Activated CD4-positive, alpha-beta T cell treated with anti-CD3 and anti-CD28 coated beads for 36 hours (primary cell): Measurements from ENCODE around the gene KCNQ1OT1. TPM values are rescaled to one million over a fixed set of nuclear protein-coding genes. Genes with fewer than 3 reads are reported as not detected.

ENCODE experiments used
- ATAC-seq: fragments of 200-7000 bp; cut with Tn5 transposase; one replicate; pipeline ENCODE4 v1.10.0; 2021; ENCODE audit warnings: mild to moderate bottlenecking, moderate library complexity
- CTCF ChIA-PET: fragments of 350-600 bp; sonication (Branson Sonifier 250); formaldehyde crosslinking; loops from one replicate; lab custom pipeline; 2021; ENCODE audit warnings: antibody characterized with exemption; lab: Charles Lee
- POLR2A ChIA-PET: fragments of 350-600 bp; sonication (Branson Sonifier 250); formaldehyde crosslinking; loops from one replicate; lab custom pipeline; 2021; ENCODE audit warnings: antibody characterized with exemption, inconsistent platforms; lab: Charles Lee
- DNase-seq: peaks from one replicate; pipeline ENCODE4 v3.0.0-alpha.2; 2020
- H3K27ac Mint-ChIP-seq: one replicate; pipeline ENCODE4 v1.8.0; 2021; ENCODE audit warnings: mixed read lengths
- H3K27me3 Mint-ChIP-seq: one replicate; pipeline ENCODE4 v1.8.0; 2021; ENCODE audit warnings: mixed read lengths
- H3K36me3 Mint-ChIP-seq: one replicate; pipeline ENCODE4 v1.8.0; 2021; ENCODE audit warnings: low read depth, mixed read lengths
- H3K4me1 Mint-ChIP-seq: one replicate; pipeline ENCODE4 v1.8.0; 2021; ENCODE audit warnings: mixed read lengths
- H3K4me3 Mint-ChIP-seq: one replicate; pipeline ENCODE4 v1.8.0; 2021; ENCODE audit warnings: mild to moderate bottlenecking, moderate library complexity, mixed read lengths
- H3K9me3 Mint-ChIP-seq: one replicate; pipeline ENCODE4 v1.8.0; 2021; ENCODE audit warnings: low read depth, mixed read lengths
- intact Hi-C, 2 experiments: fragments of 100-400 bp; cut with DNase I in 1 of 2; cut with micrococcal nuclease in 1 of 2; formaldehyde crosslinking; loops; one replicate each; pipeline versions ENCODE4 v1.14.2 to v1.15.1; 2022 to 2024; cut with DNase I, micrococcal nuclease
- total RNA-seq, 2 experiments: library from RNA; stranded (reverse); gene quantifications; one replicate each; pipeline ENCODE4 v1.2.3, GENCODE V29; 2021

The KCNQ1OT1 gene
- total RNA-seq, 2 experiments from 2014 or later, result 0.16 TPM

DNA sequence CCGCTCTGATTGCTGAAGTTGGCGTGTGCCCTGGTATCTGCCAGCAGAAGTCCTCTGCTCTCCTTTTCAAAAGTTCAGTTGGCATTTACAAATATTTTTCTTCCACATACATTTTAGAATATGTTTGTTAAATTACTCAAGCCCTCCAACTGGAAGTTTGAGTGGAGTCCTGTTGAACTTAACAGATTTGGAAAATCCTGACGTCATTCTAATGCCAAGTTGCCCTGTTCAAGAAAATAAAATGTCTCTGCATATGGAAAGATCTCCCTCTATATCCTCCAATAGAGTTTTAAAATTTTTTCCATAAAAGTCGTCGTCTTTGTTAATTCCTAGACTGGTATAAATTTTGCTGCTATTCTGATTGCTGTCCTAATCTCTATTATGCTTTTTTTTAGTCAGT, 3.3 kb downstream of the KCNQ1OT1 start:
- intact Hi-C loops, result no loop called here
- H3K4me1 Mint-ChIP-seq, result peaks cover 8% of the 10 kb centered on the region
- peaks cover 10% of the 10 kb centered on the region for H3K36me3 Mint-ChIP-seq
- H3K4me3 Mint-ChIP-seq, result no peak overlapping the region
- no peaks in the 10 kb centered on the region for H3K9me3 Mint-ChIP-seq
- ChIA-PET CTCF (interaction anchor here (1.4 kb wide), 1 partner anchor 197 kb away, joined by 3 read pairs; no protein-coding TSS in a partner anchor), POLR2A (no interaction called here)
- ATAC-seq (no peak), DNase-seq (no peak)
- H3K27ac Mint-ChIP-seq, result no peak overlapping the region
- H3K27me3 Mint-ChIP-seq, result no peaks in the 10 kb centered on the region

DNA sequence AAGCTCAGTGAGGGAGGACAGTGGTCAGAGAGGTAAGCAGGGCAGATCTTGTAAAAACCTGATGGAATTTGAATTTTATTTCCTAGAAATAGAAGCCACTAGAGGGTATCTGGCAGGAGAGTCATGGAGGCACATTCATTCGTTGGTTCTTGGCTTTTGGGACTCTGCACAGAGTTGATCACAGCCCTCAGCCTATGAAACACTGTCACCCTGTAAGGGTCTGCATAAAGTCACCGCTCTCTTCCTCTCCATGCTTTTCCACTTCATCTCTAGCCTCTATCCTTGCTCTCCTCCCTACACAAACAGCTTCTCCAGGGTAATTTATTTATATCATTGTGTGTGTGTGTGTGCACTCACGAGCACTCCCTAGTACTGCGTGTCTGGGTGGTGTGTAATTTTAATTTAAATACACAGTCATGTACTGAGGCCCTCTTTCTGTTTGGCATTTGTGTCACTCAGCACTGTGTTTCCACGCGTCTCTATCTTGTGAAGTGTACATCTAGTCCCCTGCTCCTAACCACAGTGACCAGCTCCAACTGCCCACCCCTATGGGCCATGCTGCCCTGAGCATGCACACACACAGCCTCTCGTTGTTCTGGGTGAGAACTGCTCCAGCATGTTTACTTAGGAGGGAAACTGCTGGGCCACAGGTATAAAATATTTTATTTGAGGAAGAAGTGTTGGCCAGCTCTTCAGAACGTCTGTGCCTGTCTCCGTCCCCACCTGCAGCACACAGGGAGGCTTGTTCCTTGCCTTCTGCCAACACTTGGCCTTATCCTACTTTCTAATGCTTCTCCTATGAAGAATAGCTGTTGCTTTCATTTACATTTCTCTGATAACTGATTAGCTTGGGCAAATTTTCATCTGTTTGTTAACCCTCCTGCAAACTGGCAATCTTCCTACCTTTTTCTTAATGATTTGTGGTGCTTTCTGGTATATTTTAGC, 4.5 kb downstream of the KCNQ1OT1 start:
- DNase-seq (peak; percentile 0), ATAC-seq (no peak)
- Mint-ChIP-seq H3K27ac (no peak overlapping the region), H3K4me1 (peaks cover 8% of the 10 kb centered on the region), H3K36me3 (peaks cover 10% of the 10 kb centered on the region), H3K27me3 (no peaks in the 10 kb centered on the region), H3K9me3 (no peaks in the 10 kb centered on the region), H3K4me3 (no peak overlapping the region)
- intact Hi-C loops, result no loop called here
- ChIA-PET POLR2A (no interaction called here), CTCF (interaction anchor here (0.5 kb wide), 2 partner anchors 8 to 57 kb away, joined by 3 read pairs; no protein-coding TSS in a partner anchor)

DNA sequence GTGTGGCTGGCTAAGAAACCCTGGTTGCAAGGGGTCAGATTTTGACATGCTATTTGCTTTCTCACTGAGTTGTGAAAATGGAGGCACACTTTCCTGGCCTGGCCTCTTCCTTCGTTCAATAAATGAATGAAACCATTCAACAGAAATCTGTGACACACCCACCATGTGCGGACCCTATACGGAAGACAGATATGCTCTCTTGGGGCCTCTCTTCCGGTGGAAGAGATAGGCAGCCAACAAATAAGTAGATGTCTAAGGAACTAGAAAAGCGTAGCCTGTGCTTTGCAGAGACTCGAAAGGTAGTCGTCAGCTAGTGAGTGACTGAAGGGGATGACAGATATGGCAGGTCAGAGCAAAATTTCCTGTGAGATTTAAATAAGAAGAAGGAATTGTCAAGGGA, 5.3 kb downstream of the KCNQ1OT1 start:
- ATAC-seq (no peak), DNase-seq (peak; percentile 0)
- CTCF ChIA-PET, result interaction anchor here (0.5 kb wide), 2 partner anchors 9 to 58 kb away, joined by 3 read pairs; no protein-coding TSS in a partner anchor
- H3K27me3 Mint-ChIP-seq, result no peaks in the 10 kb centered on the region
- H3K4me3 Mint-ChIP-seq, result no peak overlapping the region
- peaks cover 10% of the 10 kb centered on the region for H3K36me3 Mint-ChIP-seq
- H3K9me3 Mint-ChIP-seq, result no peaks in the 10 kb centered on the region
- H3K27ac Mint-ChIP-seq, result no peak overlapping the region
- peaks cover 8% of the 10 kb centered on the region for H3K4me1 Mint-ChIP-seq
- intact Hi-C loops, result no loop called here
- POLR2A ChIA-PET, result no interaction called here

DNA sequence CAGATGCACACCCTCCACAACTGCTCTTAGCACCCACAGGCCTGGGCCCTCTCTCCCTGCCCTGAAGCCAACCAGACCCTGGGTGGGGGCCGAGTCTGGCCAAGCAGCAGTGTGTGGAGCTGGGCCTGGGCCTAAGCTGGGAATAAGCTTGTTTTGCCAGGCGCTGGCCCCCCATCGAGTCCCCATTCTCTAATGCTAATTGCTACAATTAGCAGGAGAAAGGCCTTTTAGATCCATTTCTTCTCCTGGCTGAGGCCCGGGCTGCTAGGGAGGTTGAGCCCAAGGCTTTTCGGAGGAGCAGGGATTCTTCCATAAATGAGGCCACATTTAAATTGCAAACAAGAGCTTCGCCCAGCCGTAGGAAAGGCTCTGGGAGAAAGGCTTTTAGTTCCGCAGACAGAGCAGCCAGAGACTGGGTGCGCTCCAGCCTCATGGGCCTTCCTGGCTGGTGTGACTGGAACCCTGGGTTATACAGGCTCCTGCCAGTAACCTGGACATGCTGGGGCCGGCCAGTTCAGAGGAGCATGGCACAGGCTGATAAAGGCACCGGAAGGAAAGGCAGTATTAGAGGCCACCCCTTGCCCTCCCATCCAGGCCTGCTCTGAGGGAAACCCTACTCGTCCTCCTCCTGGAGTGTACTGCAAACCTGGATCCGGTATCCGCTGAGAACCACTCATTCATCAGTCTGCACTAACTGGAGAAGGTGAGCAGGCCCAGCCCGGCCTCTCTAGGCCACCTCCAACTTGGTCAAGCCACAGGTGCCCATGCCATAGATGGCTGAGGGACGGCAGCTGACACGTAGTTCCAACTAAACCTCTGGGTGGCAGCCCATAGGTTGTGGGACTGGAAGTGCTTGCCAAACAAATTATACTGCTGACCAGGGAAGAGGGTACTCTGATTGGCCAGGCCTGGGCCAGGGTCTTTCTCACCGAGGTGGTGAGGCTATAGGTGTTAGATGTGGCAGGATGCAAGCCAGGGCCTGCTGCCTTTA, 6.2 kb downstream of the KCNQ1OT1 start:
- DNase-seq, result peak; percentile 2
- intact Hi-C loops, result no loop called here
- POLR2A ChIA-PET, result no interaction called here
- Mint-ChIP-seq H3K4me1 (peaks cover 4% of the 10 kb centered on the region), H3K27ac (no peak overlapping the region), H3K4me3 (no peak overlapping the region), H3K27me3 (no peaks in the 10 kb centered on the region), H3K36me3 (peaks cover 4% of the 10 kb centered on the region), H3K9me3 (no peaks in the 10 kb centered on the region)
- no peak for ATAC-seq
- CTCF ChIA-PET, result no interaction called here

DNA sequence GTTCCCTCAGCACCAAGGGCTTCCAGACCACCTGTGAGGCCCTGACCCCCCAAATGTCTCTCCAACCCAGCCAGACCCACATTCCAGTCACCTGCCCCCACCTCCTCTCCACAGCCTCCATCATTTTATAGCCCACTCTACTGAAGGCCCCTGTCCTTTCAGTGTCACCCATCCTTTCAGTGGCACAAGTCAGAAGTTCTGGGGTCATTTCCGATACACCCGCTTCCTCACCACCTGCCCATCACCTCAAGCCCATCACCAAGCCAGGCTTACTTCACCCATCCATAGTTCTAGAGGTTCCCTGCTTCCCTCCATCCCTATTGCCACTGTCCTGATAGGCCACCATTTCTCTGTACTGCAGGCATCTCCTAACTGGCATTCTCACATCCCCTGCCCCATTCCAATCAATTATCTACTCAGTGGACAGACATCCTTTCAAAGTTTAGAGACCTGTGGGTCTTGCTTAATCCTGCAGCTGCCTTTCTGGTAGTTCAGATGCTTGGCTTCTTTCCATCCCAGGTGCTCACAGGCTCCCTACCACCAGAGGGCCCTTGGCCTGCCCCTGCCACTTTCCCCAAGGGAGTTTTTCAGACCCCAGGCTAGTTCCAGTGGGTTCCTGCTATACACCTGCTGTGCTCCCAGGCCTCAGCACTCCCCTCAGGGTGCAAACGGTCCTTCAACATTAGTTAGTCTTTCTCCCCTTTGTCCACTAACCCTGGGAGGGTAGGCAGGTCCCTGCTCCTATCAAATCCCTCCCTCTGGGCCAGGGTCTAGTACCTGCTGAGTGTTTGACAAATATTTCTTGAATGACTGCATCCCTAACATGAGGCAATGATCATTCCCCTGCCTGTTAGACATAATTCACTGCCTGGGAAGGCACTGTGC, 7.6 kb downstream of the KCNQ1OT1 start:
- Mint-ChIP-seq H3K4me3 (no peak overlapping the region), H3K9me3 (no peaks in the 10 kb centered on the region), H3K27me3 (no peaks in the 10 kb centered on the region), H3K4me1 (no peaks in the 10 kb centered on the region), H3K36me3 (no peaks in the 10 kb centered on the region), H3K27ac (no peak overlapping the region)
- ATAC-seq (no peak), DNase-seq (peak; percentile 6)
- ChIA-PET CTCF (interaction anchor here (0.7 to 0.9 kb wide), 2 partner anchors 25 to 81 kb away, joined by 3 to 4 read pairs; no protein-coding TSS in a partner anchor), POLR2A (no interaction called here)
- intact Hi-C loops, result no loop called here

DNA sequence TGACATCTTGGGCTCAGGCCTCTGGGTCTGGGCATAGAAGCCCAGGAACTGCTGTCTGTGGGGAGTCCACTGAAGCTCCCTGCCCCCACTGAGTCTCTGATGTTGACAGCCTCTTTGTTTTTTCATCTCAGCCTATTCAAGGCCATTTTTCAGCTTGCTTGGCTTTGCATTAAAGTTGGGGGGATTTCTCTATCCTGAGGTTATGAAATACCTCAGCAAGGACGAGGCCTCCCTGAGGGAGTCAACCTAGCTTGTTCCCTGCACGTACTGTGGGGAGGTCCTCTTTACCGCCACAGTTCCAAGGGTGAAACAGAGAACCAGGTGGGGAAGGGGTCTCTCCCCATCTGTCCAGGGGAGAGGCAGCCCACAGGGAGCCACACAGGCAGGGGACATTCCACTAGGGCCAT, 8.4 kb downstream of the KCNQ1OT1 start:
- Mint-ChIP-seq H3K4me3 (no peak overlapping the region), H3K9me3 (no peaks in the 10 kb centered on the region), H3K4me1 (no peaks in the 10 kb centered on the region), H3K36me3 (no peaks in the 10 kb centered on the region), H3K27me3 (no peaks in the 10 kb centered on the region), H3K27ac (no peak overlapping the region)
- POLR2A ChIA-PET, result no interaction called here
- CTCF ChIA-PET, result interaction anchor here (0.6 to 0.9 kb wide), 3 partner anchors 30 to 196 kb away, joined by 3 to 4 read pairs (median 3); no protein-coding TSS in a partner anchor
- ATAC-seq (no peak), DNase-seq (no peak)
- intact Hi-C loops, result no loop called here

DNA sequence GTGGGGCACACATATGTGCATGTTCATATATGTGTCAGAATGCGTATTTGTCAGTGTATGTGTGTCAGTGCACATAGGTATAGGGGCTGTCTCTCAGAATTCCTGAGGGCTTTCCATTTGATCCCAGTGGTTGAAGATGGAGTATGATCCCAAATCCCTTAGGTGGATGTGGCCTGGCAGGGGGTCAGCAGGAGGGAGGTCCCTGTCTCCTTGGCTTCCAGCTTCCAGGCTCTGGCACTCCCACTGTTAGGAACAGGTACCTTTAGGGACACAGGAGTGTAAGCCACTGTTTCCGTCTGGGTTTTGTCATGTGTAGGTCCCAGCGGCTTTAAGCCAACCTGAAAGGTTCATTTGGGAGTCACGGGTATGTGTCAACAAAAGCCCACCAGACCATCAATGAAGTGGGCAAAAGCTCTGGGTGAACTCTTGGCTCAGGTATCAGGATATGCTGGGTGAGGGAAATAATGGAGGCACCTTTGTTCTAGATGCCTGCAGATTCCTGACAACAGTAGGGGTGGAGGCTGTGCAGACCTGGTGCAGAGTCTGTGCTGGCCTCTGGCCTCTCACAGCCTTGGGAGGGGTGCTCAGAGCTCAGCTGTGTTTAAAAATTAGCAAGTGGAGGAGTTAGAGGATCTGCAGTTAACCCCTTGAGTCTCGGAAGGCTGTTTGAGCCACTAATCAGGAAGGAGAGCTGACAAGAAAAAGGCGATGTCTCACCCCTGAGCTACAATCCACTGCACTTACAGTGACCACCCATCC, 9.0 kb downstream of the KCNQ1OT1 start:
- Mint-ChIP-seq H3K9me3 (no peaks in the 10 kb centered on the region), H3K27me3 (no peaks in the 10 kb centered on the region), H3K4me1 (no peaks in the 10 kb centered on the region), H3K4me3 (no peak overlapping the region), H3K27ac (no peak overlapping the region), H3K36me3 (no peaks in the 10 kb centered on the region)
- ChIA-PET CTCF (interaction anchor here (0.6 to 0.8 kb wide), 2 partner anchors 30 to 197 kb away, joined by 3 read pairs; no protein-coding TSS in a partner anchor), POLR2A (no interaction called here)
- ATAC-seq (no peak), DNase-seq (peak; percentile 1)
- intact Hi-C loops, result no loop called here

DNA sequence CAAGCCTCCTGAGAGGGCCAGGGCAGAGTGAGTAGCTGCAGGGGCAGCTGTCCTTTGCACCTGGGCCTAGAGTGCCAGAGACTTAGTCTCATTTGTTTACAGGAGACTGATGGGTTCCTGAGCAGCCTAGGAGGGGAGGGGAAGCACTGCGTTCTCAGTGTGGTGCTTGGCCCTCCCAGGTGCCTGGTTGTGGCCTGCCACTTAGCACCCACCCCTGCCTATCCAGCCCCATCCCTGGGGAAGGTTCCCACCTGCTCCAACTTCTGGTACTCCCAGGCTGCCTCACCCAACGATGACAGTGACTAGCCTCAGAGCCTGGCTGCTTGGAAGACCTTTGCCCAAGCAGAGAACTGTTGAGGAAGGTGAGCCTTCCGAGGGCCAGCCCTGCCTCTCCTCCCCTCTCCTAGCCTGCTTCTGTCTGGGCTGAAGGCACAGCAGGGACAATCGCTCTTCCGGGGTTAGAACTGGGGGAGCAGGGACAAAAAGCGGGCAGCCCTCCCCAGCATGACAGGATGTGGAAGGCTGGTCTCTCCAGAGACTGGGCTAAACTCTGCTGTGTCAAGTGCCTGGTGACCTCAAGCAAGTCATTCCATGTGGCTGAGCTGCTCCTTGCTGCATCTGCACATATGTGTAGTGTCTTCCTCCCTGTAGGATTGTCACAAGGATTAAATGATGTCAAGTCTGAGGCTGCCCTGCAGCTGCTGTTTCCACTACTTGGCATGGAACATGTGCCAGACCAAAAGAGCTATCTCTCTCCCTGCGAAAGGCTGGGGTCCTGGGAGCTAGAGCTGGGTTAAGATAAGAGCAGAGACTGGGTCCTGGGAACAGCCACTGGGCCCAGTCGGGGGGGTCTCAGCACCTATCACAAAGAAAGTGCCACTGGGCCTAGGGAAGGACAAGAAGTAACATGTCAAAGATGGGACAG, 9.9 kb downstream of the KCNQ1OT1 start:
- intact Hi-C loops, result no loop called here
- ATAC-seq (no peak), DNase-seq (peak; percentile 1)
- ChIA-PET CTCF (no interaction called here), POLR2A (interaction anchor here (0.5 kb wide), 1 partner anchor 10 kb away, joined by 4 read pairs; the partner anchor contains the start of gene KCNQ1OT1)
- no peaks in the 10 kb centered on the region for H3K9me3 Mint-ChIP-seq
- H3K27ac Mint-ChIP-seq, result no peak overlapping the region
- H3K27me3 Mint-ChIP-seq, result no peaks in the 10 kb centered on the region
- no peaks in the 10 kb centered on the region for H3K4me1 Mint-ChIP-seq
- no peak overlapping the region for H3K4me3 Mint-ChIP-seq
- no peaks in the 10 kb centered on the region for H3K36me3 Mint-ChIP-seq

DNA sequence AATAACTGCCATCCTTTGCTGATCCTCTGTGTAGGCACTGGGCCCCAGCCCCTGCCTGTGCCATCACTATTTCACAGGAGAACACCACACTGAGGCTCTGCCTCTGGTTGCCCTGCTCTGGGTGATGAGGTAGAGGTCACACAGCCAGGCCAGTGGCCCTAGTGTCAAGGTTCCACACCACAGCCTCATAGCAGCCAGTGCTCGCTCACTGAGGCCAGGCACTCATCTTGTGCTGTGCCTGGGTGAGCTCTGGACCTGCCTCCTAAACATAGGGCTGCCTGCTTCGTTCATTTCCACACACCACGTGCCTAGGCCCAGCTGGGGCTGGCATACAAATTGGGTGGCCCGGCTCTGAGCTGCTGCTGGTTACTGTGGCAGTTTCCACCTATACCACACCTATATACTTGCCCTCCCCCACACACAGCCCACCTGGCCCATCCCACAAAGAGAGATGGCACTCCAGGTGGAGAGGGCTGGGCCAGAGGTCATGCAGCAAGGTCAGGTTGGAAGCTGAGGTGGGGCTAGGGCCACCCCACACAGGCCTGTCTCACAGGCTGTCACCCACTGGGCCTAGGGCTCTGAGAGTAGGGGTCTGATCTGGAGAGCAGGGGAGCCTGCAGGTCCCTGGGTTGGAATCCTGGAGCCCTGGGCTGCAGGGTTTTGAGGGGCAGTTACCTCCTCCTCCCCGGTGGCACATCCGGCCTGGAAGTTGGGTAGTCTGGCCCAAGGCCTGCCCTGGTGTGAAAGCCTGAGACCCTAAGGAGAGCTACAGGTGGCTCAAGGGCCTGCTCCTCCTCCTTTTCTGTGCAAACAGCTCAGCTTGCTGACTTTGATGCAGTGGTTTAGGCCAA, 11.2 kb downstream of the KCNQ1OT1 start:
- Mint-ChIP-seq H3K4me3 (no peak overlapping the region), H3K4me1 (no peaks in the 10 kb centered on the region), H3K36me3 (no peaks in the 10 kb centered on the region), H3K9me3 (no peaks in the 10 kb centered on the region), H3K27me3 (no peaks in the 10 kb centered on the region), H3K27ac (no peak overlapping the region)
- intact Hi-C loops, result no loop called here
- POLR2A ChIA-PET, result no interaction called here
- peak; percentile 1 for DNase-seq
- no peak for ATAC-seq
- CTCF ChIA-PET, result interaction anchor here (0.6 kb wide), 1 partner anchor 879 kb away, joined by 3 read pairs; no protein-coding TSS in a partner anchor
